Spleen (tissue), 7 donors: ENCODE measurements around the gene NAALADL2.

Experiments
- CTCF ChIP-seq, 11 experiments: fragments of 200-600 bp in 7 of 11; fragments of 450-650 bp in 4 of 11; sonication (generic) in 4 of 11; IDR thresholded peaks in 8 of 11; conservative IDR thresholded peaks in 3 of 11; 1 replicate in 7 of 11; 2 replicates in 4 of 11; pipeline versions ENCODE4 v1.4.0 to v1.8.0; 2016 to 2021; ENCODE audit warnings: antibody characterized with exemption in 11 of 11, inconsistent platforms in 4 of 11, mild to moderate bottlenecking in 1 of 11
- POLR2A ChIP-seq, 3 donors: fragments of 450-650 bp; IDR thresholded peaks; one replicate each; pipeline ENCODE4 v1.5.1; 2017; ENCODE audit warnings: antibody characterized with exemption in 3 of 3, mild to moderate bottlenecking in 1 of 3
- POLR2AphosphoS5 ChIP-seq, 3 donors: sonication (generic); formaldehyde crosslinking; IDR thresholded peaks; one replicate each; pipeline ENCODE4 v1.5.1; 2017; ENCODE audit warnings: antibody characterized with exemption in 3 of 3
- donor health status: DM: no; HTN: no; CAD: no; lungs with moderate emphysema.
- donor health status: DM: no; HTN: no; CAD: no.
- donor health status: DM: no; HTN: no; CAD: no.

- TF ChIP-seq CTCF (IDR thresholded peaks at IDR 0.05 in 8 of 11, conservative IDR thresholded peaks at IDR 0.05 in 3 of 11) (no peak), POLR2A (IDR thresholded peaks at IDR 0.05) (no peak), POLR2AphosphoS5 (IDR thresholded peaks at IDR 0.05) (no peak)
Measured at GRCh38 chr3:175386630-175387029, 527.5 kb downstream of the NAALADL2 start.
